Activated effector memory CD4-positive, alpha-beta T cell treated with Interleukin-2 at 50 U/mL for 16 hours (primary cell): ENCODE data around the gene JARID2.

Experiments
- DNase-seq: peaks from one replicate; pipeline ENCODE4 v3.0.0-alpha.2; 2020

The JARID2 gene

DNA sequence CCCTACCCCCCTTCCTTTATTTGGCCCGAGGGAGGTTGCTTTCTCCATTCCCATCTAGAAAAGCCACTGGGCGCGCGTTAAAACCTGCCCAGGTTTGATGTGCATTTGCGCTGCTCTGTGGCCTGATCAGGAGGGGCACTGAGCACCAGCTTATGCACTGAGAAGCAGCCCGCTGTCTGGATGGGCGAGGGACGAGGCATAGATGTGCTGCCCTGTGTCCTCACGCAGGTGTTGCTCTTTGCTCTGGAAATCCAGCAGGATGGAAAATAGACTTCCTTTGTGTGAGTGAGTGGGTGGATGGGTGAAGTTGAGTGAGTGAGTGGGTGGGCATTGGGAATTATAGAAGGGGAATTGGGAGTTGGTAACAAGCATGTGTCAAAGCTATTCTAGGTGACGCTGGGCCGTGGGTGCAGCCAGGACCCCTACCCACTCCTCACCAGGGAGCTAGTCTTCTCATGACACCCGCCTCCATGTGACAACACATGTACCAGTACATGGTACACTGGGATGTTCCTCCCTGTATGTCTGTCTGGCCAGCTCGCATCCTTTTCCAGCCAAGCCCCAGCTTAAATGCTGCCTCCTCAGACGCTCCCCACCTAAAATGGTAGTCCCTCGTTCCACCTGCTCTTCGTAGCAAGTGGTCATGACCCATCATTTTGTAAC, 254.3 kb downstream of the JARID2 start:
- DNase-seq, result no peak

DNA sequence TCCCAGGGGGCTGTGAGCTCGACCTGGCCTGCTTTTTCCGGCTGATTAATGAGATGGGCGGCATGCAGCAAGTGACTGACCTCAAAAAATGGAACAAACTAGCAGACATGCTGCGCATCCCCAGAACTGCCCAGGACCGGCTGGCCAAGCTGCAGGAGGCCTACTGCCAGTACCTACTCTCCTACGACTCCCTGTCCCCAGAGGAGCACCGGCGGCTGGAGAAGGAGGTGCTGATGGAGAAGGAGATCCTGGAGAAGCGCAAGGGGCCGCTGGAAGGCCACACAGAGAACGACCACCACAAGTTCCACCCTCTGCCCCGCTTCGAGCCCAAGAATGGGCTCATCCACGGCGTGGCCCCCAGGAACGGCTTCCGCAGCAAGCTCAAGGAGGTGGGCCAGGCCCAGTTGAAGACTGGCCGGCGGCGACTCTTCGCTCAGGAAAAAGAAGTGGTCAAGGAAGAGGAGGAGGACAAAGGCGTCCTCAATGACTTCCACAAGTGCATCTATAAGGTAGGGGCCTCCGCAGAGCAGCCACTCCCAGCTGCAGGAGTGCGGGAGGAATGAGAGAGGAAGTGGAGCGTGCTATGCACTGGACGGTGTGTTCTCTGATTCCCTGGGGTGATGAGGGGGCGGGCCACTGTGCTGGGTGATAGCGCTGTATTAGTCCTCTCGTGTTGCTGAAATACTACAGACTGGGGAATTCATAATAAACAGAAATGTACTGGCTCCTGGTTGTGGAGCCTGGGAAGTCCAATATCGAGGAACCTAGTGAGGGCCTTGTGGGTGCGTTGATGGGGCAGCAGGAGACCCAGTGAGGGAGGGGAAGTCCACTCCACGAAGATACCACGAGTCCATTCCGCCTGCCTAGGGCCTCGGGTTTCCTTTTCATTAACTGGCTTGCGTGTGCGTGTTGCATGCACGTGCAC, 255.3 kb downstream of the JARID2 start:
- DNase-seq, result no peak

DNA sequence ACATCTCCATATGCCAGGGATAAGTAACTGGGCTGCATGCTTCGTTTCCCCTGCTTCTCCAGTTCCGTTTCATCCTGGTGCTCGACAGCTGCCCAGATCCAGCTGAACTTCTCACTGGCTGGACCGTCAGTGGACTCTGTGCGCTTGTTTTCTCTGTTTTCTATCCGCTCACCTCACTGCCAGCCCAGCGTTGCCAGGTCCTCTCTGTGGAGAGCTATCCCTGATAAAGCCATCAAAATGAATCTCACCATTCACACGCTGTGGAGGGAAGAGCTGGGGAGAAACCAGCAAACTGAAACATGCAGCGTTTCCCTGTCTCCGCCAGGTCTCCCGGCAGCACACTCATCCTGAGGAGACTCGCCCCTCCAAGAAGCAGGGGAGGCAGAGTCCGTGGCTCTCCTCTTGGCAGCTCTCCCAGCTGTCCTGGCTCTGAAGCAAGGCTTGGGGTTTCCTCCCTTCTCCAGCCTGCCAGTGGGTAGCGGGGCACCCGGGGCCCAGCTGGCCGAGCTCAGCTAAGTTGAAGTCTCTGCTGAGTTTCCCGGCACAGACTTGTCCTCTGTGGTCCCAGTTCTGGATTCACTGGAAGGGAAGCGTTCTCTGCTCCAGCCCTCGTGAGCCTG, 256.1 kb downstream of the JARID2 start:
- DNase-seq, result no peak

DNA sequence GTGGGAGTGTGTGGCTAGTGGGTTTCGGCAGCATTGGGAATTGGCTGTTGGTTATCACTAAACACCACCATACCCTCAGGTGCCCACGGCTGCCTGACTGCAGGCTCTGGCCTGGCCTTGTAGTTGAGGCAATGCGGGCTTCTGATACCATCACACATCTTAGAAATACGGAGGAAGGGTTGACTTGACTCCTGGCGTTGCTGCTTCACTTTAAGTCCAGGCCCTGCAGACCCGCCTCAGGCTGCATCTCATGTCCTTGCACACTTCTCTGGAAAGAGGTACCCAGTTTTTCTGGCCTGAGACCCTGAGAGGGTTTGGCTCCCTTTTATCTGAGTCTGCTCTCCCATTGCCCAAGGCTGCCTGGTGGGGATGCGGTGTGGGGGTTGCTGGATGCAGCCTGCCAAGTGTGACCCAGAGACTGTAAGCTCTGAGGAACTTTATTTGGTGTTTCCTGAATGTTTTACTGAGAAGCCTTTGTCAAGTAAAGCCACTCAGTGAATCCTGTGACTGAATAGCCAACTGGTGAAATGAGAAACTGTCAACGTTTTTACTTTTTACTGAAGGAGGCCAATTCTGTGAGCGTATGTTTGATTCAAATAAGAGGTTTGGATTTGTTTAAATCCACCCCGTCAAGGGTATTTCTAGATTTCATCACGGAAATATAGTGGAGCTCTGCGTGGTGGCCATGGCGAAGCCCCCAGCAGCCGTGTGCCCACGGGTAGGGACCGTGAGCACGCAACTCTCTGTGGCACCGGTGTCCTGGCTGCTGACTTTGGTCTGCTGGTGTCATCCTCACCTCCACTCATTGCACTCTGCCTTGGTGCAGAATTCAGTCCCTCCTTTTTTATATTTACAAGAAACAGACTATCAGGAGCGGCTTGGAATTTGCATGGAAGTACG, 256.8 kb downstream of the JARID2 start:
- DNase-seq, result no peak

DNA sequence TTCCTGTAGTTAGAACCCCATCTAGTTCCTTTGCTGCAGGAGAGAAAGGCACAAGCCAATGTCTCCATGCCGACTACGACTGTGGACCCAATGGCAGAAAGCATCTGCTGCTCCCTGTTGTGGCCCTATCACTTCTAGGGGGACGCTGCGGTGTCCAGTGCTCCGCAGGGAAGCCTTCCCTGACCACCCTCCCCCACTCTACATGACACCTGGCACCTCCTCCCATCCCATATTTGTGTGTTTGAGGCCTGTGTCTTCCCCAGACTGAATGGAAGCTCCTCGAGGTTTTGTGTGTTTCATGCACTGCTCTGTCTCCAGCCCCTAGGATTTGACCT, 257.4 kb downstream of the JARID2 start:
- no peak for DNase-seq

DNA sequence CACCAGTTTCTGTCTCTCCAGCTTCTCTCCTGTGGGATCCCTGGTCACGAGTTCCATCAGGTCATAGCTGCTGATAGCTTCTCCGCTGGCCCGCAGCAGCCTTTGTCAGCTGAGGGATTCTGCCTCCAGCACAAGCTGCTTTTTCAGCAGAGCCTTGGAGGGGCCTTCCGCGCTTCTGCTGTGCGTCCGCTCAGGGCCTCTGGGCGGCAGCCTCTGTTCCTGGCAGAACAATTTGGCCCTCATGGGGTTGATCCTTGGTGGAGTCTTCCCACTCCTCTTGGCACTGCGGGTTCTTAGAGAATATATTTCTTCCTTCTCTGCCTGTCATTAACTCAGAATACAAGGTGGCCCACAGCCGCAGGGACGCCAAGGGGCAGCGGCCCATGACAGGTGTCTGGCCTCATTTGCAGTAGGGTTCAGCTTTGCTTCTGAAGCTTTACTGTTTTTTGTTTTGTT, 258.2 kb downstream of the JARID2 start:
- DNase-seq, result no peak

DNA sequence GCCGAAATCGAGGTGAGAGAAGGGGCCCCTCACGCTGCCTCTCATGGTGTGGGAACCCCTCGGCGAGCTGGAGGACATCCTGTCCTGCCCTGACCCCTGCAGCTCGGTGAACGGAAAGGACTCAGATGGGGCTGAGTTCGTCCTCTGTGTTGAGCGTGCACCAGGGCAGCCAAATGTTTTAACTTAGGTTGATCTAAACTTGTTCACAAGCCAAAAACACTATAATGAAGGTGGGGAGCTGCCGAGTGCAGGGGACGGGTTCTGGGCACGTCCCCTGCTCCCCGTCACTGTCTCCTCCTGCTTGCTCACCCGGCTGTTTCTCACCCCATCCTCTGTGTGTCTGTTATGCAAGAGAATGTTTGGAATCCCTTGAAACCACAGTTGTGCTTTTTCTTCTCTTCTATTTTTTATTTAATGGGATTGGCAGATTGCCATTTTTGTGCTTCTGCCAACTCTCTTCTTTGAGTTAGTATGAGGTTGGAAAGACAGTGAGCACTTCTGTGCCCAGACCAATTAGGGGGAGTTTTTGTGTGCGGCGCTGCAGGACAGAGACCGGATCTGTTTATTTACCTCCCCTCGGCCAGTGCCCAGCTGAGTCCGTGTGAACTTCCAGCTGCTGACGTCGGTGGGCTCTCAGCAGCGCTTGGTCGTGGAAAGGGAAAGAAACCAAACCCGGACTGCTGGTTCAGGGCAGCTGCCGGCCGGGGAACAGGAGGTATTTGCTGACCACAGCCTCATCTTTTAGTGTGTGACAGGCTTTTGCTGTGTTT, 258.9 kb downstream of the JARID2 start:
- DNase-seq, result no peak

DNA sequence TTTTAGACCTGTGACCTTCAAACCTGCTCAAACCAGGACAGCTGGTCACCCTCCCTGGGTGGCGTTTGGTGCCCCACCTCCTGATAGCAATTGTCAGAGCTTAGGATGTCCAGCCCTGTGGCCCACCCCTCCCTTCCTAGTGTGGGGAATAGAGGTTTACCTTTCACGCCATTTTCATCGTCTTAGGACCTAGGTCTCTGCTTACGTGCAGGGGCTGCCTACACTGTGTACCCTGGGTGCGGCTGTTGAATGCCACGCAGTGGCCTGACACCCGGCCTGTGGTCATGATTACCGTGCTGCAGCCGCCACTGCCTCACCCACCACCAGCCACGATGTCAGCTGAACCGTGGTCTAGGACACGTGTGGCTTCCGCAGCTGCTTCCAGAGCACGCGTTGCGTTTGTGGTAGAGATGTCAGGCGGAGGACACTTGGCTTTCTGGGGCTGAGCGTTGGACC, 259.6 kb downstream of the JARID2 start:
- DNase-seq, result no peak

DNA sequence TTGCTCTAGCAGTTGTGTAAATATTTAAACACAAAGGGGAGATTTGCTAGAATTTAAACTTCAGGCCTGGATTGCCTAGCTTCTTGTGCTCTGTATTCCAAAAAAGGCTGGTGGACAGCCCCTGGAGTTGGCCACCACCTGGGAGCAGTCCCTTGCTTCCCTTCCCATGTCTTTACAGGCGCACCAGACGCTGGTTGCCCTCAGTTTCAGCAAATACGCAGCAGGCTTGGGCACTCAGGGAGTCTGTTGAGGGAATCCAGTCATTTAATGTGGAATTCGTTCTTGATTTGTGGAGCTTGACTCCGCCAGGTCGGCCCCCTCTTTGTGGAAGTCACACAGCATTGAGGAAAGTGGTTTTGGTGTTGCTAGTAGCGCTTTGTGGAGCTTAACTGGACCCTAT, 260.2 kb downstream of the JARID2 start:
- DNase-seq, result no peak

DNA sequence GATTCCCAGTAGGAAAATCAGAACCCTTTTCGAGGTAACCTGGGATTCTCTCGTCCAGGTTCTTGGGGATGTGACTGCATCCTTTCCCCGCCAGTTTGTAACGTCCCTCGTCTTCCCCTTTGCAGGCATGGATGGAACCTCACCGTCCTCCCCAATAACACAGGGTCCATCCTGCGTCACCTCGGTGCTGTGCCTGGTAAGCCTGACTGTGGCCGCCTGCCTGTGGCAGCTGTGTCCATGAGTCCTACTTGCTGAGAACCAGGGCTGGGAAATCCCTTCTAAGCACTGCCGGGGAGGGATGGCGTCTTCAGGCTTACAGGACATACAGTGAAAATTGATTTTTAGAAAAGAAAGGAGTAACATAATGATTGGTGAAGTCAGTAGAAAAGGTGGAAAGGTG, 261.4 kb downstream of the JARID2 start:
- no peak for DNase-seq

DNA sequence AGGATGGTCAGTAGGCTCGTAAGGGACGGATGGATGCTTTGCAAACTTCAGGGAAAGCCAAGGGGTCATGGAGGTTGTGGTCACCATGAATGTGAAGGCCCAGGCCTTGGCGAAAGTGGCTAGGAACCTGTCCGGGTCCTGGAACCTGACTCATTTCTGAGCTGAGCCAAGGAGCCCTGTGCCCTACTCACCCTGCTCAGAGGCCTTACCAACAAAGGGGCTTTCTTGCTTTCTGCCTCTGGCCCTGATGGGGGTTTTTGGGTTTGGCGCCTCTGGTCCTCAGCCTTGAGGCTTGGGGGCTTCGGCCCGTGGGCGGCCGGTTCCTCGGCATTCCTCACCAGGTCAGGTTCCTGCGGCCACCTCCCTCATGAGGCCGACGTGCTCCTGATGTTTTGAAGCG, 261.9 kb downstream of the JARID2 start:
- no peak for DNase-seq

DNA sequence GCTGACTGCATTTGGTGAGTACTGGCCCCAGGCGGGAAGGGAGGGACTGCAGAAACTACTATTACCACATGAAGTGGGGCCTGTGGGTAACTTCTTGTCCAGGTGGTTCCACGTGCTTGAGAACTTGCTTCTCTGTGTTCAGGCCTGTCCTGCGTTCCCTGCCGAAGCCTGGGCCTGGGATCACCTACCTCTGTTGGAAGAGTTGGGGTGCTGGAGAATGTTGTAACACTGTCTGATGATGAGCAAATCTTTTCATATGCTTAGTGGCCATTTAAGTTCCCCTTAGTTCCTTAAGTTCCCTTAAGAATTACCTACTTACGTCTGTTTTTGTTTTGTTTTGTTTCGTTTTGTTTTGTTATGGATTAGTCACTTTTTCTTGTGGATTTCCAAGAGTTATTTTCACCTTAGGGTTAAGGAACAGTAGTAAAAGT, 262.6 kb downstream of the JARID2 start:
- DNase-seq, result no peak

DNA sequence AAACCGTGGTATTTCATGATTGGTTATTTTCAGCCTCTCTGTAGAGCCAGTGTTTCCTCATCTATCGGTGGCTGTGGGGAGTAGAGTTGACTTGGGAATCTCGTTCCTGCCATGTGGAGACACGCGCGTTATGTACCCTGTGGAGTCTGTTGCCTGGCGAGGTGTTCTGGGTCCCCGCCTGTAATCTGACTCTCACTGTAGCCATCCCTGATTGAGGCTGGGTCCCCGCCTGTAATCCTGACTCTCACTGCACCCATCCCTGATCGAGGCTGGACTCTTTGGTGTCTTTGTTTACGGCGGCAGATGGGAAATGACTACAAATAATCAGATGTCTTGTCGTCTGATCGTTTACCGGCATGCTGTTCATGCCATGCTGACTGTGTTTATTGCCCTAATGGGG, 263.1 kb downstream of the JARID2 start:
- no peak for DNase-seq

DNA sequence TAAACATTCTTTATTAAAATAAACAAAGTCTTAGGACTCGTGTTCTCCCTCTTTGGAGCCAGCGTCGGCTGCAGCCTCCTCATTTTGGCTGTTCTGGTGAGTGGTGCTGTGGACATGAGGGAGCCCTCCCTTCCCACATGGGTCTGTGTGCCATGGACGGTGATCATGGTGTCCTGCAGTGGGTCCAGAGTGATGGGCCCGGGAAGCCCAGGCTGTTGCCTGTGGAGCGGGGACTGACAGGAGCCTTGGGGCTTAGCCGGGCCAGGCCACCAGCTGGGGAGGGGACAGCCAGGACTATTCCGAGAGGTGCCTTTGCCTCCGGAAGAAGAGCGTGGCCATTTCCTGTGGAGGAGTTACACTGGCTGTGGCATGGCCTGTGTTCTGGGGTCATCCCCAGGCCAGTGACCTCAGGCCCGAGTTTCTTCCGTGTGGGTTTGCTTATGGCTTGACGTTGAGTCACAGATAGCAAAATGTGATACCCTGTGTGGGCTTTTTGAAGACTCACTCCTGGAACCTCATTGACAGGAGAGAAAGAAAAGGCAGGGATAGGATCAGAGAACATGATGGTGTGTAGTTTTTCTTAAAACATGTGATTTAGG, 263.6 kb downstream of the JARID2 start:
- DNase-seq, result no peak

DNA sequence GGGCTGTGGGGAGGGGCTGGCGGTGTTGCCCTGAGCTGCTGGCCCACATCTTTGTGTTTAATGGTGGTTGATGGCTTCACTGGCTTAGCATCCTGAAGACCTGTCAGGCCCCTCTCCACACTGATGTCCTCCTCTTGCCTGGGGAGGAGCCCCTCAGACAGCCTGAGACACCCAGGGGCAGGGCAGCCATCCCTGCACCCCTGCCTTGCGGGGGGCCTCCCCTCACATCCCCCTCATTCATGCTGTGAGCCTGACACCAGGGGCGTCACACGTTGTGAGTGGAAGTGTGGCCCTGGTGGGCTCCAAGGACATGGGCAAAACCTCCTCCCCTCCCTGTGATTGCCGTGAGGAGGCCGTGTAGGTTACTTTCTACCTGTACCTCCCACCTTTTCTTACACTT, 264.3 kb downstream of the JARID2 start:
- DNase-seq, result no peak

DNA sequence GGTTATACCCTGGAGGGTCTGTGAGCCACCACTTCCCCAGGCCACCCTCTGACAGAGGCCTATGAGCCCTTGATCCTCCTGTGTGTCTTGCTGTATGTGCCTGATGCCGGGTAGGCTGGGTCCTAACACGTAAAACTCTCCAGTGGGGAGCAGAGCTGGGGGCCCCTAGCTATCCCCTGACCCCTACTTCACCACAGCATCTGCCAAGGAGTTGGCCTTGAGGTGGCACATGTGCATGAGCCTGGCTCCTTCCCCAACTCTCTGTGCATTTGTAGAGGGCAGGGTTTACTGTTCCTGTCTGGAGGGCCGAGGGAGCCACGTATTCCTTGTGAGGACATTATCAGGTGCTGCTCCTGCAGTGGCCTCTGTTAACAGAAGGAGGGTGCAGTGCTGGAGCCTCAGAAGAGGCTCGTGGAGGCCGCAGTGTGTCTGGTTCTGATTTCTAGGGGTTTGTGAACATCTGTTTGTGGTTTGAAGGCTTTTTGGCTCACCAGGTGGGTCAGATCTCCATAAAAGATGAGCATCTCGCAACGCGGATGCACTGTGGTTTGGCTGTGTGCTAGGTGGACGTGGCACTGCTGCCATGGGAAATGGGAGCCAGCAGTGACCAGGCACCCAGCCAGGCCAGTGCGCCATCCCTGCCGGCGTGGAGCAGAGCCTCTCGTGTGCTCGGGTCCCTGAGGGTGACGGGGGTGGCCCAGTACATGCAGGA, 264.8 kb downstream of the JARID2 start:
- DNase-seq, result no peak

DNA sequence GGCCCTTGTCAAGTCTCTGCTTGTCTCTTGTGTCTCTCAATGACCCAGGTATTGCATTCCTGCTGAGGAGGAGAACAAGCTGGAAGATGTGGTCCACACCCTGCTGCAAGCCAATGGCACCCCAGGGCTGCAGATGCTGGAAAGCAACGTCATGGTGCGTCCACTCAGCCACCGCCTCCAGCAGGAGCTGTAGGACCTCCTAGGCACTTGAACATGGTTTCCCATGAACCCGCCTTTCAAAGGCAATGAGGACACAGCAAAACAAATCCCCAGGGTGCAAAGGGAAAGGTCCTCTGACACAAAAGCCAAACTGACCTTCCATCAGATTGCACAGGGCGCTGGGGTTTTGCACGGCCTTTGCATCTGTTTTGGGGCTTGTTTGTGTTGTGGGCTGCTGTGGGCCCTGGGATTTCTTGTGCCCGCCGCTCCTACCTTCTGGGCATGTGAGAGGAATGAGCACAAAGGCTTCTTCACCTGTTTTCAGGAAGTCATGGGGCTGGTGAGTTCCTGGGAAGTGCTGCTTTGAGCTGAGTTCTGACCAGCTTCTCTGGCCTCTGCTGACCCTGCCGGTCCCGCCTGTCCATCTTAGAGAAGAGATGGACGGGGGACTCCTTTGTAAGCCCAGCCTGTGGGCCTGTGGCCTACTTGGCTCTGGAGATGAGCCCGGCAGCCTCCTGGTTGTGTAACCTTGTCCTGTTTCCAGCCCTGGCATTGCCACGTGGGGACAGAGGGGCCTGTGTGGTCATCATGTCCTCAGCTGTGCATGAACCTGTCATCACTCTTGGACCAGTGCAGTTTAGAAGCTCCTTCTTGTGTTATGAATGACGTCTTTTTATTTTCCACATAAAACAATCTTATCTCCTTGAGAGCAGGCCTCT, 265.6 kb downstream of the JARID2 start:
- no peak for DNase-seq

DNA sequence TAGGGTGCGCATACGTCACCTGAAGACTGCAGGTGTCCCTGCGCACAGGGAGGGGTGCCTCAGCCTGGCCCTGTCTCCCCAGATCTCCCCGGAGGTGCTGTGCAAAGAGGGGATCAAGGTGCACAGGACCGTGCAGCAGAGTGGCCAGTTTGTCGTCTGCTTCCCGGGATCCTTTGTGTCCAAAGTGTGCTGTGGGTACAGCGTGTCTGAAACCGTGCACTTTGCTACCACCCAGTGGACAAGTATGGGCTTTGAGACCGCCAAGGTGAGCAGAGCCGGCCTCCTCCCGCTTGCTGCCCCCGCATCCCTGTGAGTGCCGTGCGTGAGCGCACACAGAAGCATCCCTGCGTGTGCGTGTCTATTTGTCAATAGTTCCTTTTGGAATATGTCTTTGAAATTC, 266.3 kb downstream of the JARID2 start:
- DNase-seq, result no peak

DNA sequence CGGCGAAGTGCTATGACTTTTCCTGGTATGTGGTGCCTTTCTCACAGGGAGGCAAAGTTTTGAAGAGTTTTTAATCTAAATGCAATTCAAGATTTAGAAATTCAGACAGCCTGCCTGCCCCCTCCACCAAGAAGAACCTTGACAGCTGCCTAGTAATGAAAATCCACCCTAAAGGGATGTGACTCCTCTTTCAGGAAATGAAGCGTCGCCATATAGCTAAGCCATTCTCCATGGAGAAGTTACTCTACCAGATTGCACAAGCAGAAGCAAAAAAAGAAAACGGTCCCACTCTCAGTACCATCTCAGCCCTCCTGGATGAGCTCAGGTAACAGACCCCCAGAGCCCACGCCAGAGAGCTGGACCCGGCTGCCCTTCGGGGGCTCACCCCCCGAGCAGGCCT, 266.9 kb downstream of the JARID2 start:
- no peak for DNase-seq
